Testis (tissue), 3 donors: ENCODE results near the gene ACTA2. TPM values are rescaled to one million over a fixed set of nuclear protein-coding genes. Genes with fewer than 3 reads are reported as not detected.

ENCODE experiments used
- DNase-seq: peaks from one replicate; pipeline ENCODE4 v3.0.0-alpha.2; 2019
- H3K27ac ChIP-seq, 2 donors: fragments of 200-600 bp; sonication (generic); one replicate each; pipeline ENCODE4 v1.5.1; 2019
- H3K27me3 ChIP-seq: fragments of 200-600 bp; sonication (generic); one replicate; pipeline ENCODE4 v1.5.1; 2019
- H3K36me3 ChIP-seq: fragments of 200-600 bp; sonication (generic); one replicate; pipeline ENCODE4 v1.5.1; 2017; ENCODE audit warnings: low read depth; ENCODE audit errors: missing control alignments
- H3K4me1 ChIP-seq: fragments of 200-600 bp; sonication (generic); one replicate; pipeline ENCODE4 v1.5.1; 2019
- H3K4me3 ChIP-seq, 2 donors: fragments of 200-600 bp; sonication (generic); one replicate each; pipeline ENCODE4 v1.5.1; 2017 to 2019
- H3K9me3 ChIP-seq: fragments of 200-600 bp; sonication (generic); one replicate; pipeline ENCODE4 v1.5.1; 2017
- CTCF ChIP-seq, 3 experiments: fragments of 450-650 bp in 2 of 3; fragments of 200-600 bp in 1 of 3; sonication (generic) in 1 of 3; IDR thresholded peaks; one replicate each; pipeline ENCODE4 v1.5.1; 2016 to 2019; ENCODE audit warnings: antibody characterized with exemption in 3 of 3, mild to moderate bottlenecking in 2 of 3, moderate library complexity in 1 of 3
- POLR2A ChIP-seq: fragments of 450-650 bp; IDR thresholded peaks from one replicate; pipeline ENCODE4 v1.6.1; 2017; ENCODE audit warnings: antibody characterized with exemption, mild to moderate bottlenecking, moderate library complexity
- WGBS, 2 donors: methylation state at CpG; one replicate each; pipeline ENCODE4 v1.1.5; 2018; 5-methylcytosine and 5-hydroxymethylcytosine counted together
- intact Hi-C: fragments of 100-400 bp; cut with DNase I; formaldehyde crosslinking; loops from one replicate; pipeline ENCODE4 v1.15.1; 2023; ENCODE audit warnings: low total_unique reads
- polyA plus RNA-seq: library from polyadenylated mRNA; stranded (reverse); fragments of 350-450 nt; fragmentation: Illumina TruSeq; extraction: RNeasy Lipid Tissue Mini Kit (QIAGEN cat#74804); gene quantifications from one replicate; pipeline ENCODE4 v1.2.3, GENCODE V29; 2014; ENCODE audit warnings: low read depth, low replicate concordance; ENCODE audit not compliant: insufficient read depth
- total RNA-seq, 2 donors: library from RNA; depleted of rRNA; stranded (reverse); fragments of >200 nt; gene quantifications; one replicate each; pipeline ENCODE4 v1.2.3, GENCODE V29; 2016

Gene ACTA2
- total and polyA plus RNA-seq, 3 donors from 2014 or later = 398 to 939 (median 527) TPM

GRCh38 chr10:88991899-88992320 is 39.3 kb upstream of the ACTA2 start:
- intact Hi-C loops = no loop called here
- peak overlapping the region; percentile 95 to 97 for H3K27ac ChIP-seq
- H3K4me1 ChIP-seq = peaks cover 10% of the 10 kb centered on the region
- no peak for TF ChIP-seq CTCF (IDR thresholded peaks at IDR 0.05)
- TF ChIP-seq POLR2A = no peak
- WGBS, 2 donors = 9 to 11% methylated on average over 6 of the region's 6 CpGs
- H3K27me3 ChIP-seq = no peaks in the 10 kb centered on the region
- no peak for DNase-seq
- peak overlapping the region; percentile 66 to 92 for H3K4me3 ChIP-seq
- no peaks in the 10 kb centered on the region for H3K9me3 ChIP-seq
- H3K36me3 ChIP-seq = no peaks in the 10 kb centered on the region

GRCh38 chr10:88991161-88991898 is 38.8 kb upstream of the ACTA2 start:
- no peak for TF ChIP-seq CTCF (IDR thresholded peaks at IDR 0.05)
- TF ChIP-seq POLR2A = peak; percentile 49
- intact Hi-C loops = no loop called here

GRCh38 chr10:88990384-88991160 is 38.0 kb upstream of the ACTA2 start, which contains the start of gene FAS:
Gene FAS (plus strand): TSS chr10:88990798. CDS start chr10:88990877, 79 bp downstream.
- DNase-seq = peak; percentile 68
- TF ChIP-seq CTCF (IDR thresholded peaks at IDR 0.05) (no peak), POLR2A (no peak)
- H3K9me3 ChIP-seq = no peaks in the 10 kb centered on the region
- H3K27ac ChIP-seq = peak within 1 kb of the TSS; percentile 95 to 97
- no peaks in the 10 kb centered on the region for H3K36me3 ChIP-seq
- H3K4me1 ChIP-seq = peaks cover 3% of the 10 kb centered on the region
- H3K4me3 ChIP-seq = peak within 1 kb of the TSS; percentile 66 to 92
- intact Hi-C loops = no loop called here
- 0 to 2% methylated on average over 26 to 34 of the region's 51 CpGs for WGBS, 2 donors
- H3K27me3 ChIP-seq = no peaks in the 10 kb centered on the region

More at GRCh38 chr10:88991161-88991898, 38.8 kb upstream of the ACTA2 start:
- H3K27me3 ChIP-seq = no peaks in the 10 kb centered on the region
- H3K36me3 ChIP-seq = no peaks in the 10 kb centered on the region
- H3K9me3 ChIP-seq = no peaks in the 10 kb centered on the region
- H3K27ac ChIP-seq = peak overlapping the region; percentile 95 to 97
- H3K4me3 ChIP-seq = peak overlapping the region; percentile 66 to 92
- 1 to 2% methylated on average over 11 to 38 of the region's 38 CpGs for WGBS, 2 donors
- H3K4me1 ChIP-seq = peaks cover 7% of the 10 kb centered on the region
- peak; percentile 78 for DNase-seq

GRCh38 chr10:88989824-88990383 is 37.3 kb upstream of the ACTA2 start:
- Histone ChIP-seq H3K9me3 (no peaks in the 10 kb centered on the region), H3K27me3 (no peaks in the 10 kb centered on the region), H3K4me1 (peaks cover 3% of the 10 kb centered on the region), H3K27ac (peak overlapping the region; percentile 95 to 97), H3K36me3 (no peaks in the 10 kb centered on the region), H3K4me3 (peak overlapping the region; percentile 66 to 92)
- 9 to 20% methylated on average over 8 of the region's 8 CpGs for WGBS, 2 donors
- peak; percentile 56 for DNase-seq
- TF ChIP-seq POLR2A (no peak), CTCF (IDR thresholded peaks at IDR 0.05) (no peak)
- intact Hi-C loops = loop anchor here (5.0 kb wide), 1 partner anchor 43 kb away; no protein-coding TSS in a partner anchor
